Stimulated activated CD4-positive, alpha-beta T cell treated with anti-CD3 and anti-CD28 coated beads, Interleukin-4, amount 100 ng/mL, for 4 hours (primary cell): ENCODE measurements around the gene CNTN5.

Source experiments
- DNase-seq, 2 experiments: peaks; one replicate each; pipeline ENCODE4 v3.0.0-alpha.2; 2020

The CNTN5 gene

GRCh38 chr11:100359281-100359680 lies 1338.5 kb downstream of the CNTN5 start:
- no peak for DNase-seq

GRCh38 chr11:100367892-100368291 lies 1347.1 kb downstream of the CNTN5 start:
- no peak for DNase-seq

DNA sequence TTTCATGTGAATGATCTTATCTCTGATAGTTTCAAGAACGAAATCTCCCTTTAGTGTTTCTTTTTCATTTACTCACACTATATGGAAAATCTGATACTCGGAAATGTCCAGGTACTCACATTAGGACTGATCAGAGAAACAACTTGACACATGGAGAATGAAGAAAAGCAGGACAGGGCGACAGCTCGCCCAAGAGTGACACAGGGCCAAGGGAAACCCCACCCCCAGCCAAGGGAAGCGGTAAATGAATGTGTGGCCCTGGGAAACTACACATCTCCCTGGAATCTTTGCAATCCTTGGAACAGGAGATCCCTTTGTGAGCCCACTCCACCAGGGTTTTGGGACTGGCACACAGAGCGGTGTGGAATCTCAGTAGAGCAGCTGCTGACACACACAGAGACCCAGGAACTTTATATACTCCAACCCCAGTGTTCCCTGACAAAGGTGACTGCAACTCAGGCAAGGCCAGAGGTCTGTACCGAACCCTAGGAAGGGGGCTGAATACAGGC lies 1362.7 kb downstream of the CNTN5 start:
- no peak for DNase-seq

- no peak for DNase-seq
These were observed 1375.5 kb downstream of the CNTN5 start for GRCh38 chr11:100396266-100396665.

DNA sequence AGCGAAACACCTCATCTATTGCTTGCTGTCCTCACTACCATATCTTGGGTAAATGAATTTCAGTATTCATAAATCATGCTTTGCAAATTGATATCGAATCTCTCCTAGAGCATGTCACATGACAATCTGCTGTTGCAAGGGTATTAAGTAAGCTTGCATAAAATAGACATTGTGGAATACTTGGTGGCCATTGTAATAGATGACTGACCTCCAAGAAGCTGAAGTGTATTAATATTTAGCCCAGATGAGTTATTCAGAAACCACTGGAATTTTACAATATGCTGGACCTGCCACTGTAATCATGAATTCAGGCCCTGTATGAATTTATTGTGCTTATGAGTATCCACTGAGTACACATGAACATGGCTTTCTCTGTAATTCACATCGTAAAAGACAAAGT lies 1376.7 kb downstream of the CNTN5 start:
- no peak for DNase-seq

DNA sequence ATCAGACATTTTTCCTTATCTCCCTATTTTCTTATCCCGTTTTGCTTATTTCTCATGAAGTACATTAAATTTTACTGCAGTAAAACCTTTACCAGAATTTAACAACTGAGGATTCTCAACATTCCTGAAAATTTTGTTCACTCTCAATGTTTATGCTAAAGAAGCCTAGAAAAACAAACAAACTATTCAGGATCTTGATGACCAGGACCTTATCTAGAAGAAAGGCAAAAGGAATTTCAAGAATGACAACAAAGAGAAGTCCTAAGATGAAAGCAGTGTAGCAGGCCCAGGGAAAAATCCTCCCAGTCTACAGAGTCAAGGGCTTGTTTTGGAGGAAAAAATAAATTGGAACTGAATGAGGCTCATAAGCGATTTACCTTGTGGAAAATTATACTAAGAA lies 1383.1 kb downstream of the CNTN5 start:
- no peak for DNase-seq

DNA sequence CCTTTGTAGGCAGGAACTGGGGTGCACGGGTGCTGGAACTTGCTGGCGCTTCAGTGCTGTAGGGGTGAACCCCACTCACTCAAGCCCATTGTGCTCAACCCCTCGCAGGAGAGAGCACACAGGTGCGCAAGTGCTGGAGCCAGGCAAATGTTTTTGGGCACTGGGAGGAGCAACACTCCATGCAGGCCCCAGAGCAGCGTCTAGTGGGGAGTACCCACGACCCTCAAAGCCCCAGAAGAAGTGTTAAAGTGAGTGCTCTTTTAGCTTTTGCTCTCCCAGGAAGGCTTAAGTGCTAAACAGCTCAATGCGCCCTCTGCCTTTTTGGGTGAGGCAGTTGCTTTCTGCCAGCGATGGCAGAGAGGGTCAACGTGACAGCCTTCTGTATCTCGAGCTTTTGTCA lies 1384.2 kb downstream of the CNTN5 start:
- DNase-seq: no peak
